NK-92 (cell line): Measurements from ENCODE around the gene TUBA3D.
"Not testable (repeated sequence)": the region's sequence is repeated elsewhere in the genome, so short reads cannot be mapped to it uniquely, and the experiment has no call there.

Source experiments
- DNase-seq: peaks from one replicate; lab custom pipeline; 2025; ENCODE audit not compliant: unreplicated experiment; lab: John Stamatoyannopoulos, UW

The TUBA3D gene

DNA sequence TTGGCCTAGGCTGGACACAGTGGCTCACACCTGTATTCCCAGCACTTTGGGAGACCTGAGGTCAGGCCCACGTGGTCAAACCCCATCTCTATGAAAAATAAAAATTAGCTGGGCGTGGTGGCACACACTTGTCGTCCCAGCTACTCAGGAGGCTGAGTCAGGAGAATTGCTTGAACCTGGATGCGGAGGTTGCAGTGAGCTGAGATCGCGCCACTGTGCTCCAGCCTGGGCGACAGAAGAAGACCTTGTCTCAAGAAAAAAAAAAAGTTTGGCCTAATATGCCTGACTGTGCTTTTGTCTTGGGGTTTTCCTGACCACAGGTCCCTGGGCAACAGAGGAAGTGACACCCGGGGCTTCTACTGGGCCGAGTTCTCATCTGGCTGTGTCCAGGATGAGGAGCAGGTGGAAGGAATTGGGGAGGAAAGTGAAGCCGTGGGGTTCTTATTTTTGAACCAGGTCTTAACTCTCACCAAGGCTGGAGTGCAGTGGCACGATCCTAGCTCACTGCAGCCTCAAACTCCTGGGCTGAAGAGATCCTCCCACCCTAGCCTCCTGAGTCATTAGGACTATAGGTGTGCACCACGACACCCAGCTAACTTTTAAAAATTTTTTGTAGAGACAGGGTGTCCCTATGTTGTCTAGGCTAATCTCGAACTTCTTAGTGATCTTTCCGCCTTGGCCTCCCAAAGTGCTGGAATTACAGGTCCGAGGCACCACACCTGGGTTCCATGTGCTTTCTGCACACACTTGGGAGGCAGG is 38.7 kb downstream of the TUBA3D start:
- DNase-seq, result not testable (repeated sequence)

DNA sequence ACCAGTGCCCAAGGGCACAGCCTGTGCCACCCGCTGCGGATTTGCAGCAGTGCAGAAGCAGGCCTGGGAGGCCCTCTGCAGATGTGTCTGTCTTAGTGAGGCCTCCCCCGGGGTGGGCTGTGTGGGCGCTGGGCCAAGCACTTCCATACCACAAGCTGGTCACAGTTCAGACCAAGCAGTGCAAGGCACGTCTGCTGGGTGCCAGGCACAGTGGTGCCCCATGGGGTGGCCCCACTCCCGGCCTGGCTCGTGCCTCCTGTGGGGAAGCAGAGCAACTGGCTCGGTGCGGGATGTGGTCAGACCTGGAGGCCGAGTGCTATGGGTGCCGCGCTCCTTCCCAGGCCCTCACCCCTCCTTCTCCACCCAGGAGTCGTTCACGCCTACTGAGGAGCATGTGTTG is 39.3 kb downstream of the TUBA3D start:
- not testable (repeated sequence) for DNase-seq

DNA sequence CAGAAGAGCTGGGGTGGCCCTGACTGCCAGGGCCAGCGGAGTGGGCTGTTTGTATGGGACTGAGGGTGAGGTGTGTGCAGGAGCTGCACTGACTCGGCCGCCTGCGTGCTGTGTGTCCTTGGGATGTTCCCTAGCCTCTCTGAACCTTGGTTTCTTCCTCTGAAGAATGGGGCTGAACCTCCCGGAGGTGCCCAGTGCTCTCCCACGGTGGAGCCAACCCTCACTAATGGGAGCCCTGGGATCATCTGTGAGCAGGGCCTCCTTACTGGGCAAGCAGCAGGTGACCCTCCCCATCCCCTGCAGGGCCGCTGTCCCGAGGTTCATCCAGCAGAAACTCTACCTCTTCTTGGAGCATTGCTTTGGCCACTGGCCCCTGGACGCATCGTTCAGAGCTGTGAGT is 40.1 kb downstream of the TUBA3D start:
- DNase-seq, result no peak

DNA sequence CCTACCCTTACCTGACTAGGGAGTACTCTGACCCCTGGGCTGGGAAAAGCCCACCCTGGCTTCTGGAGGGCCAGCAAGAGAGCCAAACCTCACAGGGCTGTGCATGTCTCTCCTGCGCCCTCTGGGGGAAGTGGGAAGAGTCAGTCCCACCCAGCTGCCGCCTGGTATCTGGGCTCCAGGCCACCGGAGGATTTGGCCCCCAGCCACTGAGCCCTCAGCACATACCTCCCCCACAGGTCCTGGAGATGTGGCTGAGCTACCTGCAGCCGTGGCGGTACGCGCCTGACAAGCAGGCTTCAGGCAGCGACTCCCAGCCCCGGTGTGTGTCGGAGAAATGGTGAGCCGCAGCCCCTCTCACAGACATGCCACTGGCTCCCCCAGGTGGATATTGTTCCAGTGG is 40.7 kb downstream of the TUBA3D start:
- not testable (repeated sequence) for DNase-seq

DNA sequence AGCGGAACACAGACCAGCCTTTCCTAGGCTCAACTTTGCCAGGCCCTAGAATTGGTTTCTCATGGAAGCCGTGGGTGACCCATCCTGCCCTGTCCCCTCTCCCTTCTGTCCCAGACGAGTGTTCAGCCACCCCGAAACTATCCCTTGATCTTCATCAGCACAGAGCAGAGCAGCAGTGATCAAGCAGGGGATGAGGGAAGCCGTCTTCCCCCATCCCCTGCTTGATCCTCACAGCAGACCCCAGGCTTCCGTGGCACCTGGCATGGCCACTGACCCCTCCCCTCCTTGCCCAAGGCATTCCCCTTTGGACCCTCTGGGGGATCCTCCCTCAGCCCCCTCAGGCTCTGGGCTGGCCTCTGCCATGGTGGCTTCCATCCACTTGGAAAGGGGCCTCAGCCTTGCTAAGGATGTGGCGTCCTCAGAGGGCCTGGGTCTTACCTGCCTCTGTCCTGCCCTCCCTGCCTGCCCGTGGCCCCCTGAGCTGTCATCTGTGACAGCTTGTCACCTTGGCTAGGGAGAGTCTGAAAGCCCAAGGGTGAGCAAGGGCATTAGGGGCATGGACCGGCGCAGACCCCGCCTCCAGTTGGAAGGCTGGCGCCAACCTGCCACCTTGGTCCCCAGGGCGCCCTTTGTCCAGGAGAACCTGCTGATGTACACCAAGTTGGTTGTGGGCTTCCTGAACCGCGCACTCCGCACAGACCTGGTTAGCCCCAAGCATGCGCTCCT is 41.4 kb downstream of the TUBA3D start:
- no peak for DNase-seq

DNA sequence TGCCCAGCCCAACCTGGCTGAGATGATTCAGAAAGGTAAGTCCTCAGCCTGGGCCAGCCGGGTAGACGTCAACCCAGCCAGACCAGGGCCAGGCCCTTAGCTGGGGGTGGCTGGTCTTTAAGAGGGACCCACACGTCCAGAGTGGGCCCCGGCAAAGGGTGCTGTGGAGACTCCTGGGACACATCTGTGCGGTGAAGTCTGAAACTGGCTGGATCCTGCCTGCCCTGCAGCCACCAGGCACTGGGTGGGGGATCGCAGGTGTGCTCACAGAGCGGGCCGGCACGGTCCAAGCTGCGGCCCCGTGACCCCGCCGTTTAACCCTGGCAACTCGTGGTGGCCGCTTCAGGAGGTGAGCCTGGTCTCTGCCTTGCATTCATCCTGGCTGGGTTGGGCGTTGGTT is 41.9 kb downstream of the TUBA3D start:
- DNase-seq, result not testable (repeated sequence)

DNA sequence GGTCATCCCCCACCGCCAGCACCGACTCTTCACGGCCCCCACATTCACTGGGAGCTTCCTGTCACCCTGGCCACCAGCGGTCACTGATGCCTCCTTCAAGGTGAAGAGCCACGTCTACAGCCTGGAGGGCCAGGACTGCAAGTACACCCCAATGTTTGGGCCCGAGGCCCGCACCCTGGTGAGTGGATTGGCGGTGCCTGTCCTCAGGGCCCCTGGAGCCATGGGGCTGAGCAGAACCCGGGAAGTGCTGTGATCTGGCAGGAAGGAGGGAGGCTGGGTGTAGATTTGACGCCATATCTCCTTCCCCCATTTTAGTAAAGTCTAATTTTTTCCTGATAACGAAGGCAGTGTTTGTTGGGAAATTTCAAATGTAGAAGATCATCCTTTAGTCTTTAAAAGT is 42.6 kb downstream of the TUBA3D start:
- not testable (repeated sequence) for DNase-seq

DNA sequence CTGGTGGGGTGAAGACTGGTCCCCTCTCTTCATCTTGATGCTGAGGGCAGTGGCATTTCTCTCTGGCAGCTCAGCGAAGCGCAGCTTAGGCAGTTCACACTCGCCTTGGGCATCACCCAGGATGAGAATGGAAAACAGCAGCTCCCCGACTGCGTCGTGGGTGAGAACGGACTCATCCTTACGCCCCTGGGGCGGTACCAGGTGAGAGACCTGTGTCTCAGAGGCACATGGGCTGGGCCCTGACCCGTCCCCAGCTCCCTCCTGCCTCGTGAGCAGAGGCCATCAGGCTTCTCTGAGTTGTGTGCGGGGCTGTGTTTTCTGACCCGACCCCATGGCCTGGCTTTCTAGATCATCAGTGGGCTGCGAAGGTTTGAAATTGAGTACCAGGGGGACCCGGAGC is 43.5 kb downstream of the TUBA3D start:
- no peak for DNase-seq

DNA sequence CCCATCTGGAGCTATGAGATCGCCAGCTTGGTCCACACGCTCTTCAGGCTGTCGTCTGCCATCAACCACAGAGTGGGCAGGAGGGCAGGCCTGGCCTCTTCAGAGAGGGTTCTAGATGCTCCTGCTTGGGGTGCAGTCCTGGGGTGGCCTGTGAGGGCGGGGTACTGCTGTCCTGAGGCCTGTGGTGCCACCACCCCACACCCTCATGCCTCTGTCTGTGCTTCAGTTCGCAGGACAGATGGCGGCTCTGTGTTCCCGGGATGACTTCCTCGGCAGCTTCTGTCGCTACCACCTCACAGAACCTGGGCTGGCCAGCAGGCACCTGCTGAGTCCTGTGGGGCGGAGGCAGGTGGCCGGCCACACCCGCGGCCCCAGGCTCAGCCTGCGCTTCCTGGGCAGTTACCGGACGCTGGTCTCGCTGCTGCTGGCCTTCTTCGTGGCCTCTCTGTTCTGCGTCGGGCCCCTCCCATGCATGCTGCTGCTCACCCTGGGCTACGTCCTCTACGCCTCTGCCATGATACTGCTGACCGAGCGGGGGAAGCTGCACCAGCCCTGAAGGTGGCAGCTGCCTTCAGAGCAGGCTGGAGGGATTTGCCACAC is 44.1 kb downstream of the TUBA3D start:
- not testable (repeated sequence) for DNase-seq

DNA sequence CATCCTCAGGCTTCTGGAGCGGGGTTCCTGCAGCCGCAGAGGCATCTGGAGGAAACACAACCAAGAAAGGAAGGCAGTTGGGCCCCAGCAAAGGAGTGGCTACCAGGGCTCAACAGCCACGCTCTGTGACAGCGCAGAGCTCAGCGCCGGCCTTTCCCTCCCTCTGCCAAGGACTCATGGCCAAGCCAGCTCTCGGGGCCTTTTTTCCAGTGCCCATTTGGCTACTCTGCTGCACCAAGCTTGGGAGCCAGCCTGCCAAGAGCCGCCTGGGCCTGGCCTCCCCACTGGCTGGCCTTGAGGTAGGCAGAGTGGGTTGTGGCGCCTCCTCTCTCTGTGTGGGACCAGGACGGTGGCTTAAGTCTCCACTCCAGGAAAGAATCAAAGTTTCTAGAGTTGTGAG is 44.6 kb downstream of the TUBA3D start:
- DNase-seq, result no peak

DNA sequence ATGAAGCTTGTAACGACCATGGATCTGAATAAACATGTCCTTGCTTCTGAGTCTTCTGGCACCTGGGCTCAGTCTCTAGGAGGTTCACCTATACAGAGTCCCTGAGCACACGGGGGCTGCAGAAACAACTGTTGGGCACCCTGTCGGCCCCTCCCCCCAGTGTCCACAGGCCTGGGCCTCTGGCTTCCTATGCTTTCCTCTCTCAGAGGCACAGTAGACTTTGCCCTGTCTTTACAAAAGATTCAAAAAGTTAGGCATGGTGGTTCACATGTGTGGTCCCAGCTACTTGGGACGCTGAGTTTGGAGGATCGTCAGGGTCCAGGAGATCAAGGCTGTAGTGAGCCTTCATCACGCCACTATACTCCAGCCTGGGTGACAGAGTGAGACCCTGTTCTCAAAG is 45.6 kb downstream of the TUBA3D start:
- not testable (repeated sequence) for DNase-seq

DNA sequence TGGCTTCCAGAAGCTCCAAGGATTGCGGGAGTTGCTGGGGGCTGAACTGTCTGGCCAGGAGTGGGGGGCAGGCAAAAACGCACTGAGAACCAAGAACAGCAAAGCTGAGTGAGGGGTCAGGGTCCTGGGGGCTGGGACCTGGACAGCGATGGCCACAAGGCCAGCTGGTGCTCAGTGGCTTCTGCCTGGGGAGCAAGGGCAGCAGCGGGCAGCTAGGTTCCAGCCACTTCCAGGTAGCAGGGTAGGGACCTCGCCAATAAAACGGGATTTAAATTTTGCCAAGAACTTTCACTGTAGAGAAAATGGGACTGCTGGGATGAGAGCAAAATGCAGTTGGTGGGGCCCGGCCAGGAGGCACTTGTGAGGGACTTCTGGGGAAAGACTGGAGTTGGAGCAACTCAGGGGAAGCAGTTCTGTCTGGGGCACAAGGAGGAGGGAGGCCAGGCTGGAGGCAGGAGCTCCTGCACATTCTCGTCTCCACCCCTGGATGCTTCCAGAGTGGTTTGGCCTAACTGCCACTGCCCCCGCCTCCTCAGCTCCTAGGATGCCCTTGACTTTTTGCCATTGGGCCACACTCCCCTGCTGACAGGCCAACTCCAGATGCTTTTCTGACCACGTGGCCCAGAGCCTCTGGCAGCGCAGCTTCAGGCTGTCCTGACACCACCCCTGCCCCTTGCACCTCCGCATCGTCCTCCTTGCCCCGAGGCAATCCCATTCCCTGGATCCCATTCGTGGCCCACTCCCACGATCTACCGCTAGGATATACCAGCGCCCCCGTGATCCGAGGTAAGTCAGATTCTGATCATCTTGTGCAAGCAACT is 46.3 kb downstream of the TUBA3D start:
- no peak for DNase-seq

DNA sequence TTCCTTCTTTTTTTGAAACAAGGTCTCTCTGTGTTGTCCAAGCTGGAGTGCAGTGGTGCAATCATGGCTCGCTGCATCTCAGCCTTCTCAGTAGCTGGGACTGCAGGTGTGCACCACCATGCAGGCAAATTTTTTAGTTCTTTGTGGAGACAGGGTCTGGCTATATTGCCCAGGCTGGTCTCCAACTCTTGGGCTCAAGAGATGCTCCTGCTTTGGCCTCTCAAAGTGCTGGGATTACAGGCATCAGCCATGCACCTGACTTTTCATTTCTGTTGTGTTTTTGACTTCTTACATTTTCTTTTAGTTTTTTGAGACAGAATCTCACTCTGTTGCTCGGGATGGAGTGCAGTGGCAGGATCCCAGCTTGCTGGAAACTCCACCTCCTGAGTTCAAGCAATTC is 49.3 kb downstream of the TUBA3D start:
- not testable (repeated sequence) for DNase-seq

DNA sequence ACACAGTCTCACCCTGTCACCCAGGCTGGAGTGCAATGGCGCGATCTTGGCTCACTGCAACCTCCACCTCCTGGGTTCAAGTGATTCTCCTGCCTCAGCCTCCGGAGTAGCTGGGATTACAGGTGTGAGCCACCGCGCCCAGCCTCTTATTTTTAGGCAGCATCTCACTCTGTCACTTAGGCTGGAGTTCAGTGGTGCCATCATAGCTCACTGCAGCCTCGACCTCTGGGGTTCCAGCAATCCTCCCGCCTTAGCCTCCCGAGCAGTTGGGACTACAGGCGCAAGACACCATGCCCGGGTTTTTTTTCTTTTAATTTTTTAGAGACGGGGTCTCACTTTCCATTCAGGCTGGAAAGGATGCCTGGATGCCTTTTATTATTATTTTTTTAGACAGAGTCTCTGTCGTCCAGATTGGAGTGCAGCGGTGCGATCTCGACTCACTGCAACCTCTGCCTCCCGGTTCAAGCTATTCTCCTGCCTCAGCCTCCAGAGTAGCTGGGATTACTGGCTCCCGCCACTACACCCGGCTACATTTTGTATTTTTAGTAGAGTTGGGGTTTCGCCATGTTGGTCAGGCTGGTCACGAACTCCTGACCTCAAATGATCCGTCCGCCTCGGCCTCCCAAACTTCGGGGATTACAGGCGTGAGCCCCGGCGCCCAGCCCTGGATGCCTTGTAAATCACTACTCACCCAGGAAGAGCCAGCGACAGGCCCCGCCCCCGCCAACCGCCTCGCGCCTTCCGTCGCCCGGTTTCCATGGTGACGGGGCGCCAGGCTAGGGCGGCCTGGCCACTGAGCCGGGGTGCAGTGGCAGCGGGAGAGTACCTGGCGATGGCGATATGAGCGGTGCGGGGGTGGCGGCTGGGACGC is 51.4 kb downstream of the TUBA3D start, which contains the start of gene CCDC74A:
Gene CCDC74A (plus strand): TSS at position 758 of the 871 bp plus-strand sequence. CDS start 83 bp downstream, at position 841.
- not testable (repeated sequence) for DNase-seq

DNA sequence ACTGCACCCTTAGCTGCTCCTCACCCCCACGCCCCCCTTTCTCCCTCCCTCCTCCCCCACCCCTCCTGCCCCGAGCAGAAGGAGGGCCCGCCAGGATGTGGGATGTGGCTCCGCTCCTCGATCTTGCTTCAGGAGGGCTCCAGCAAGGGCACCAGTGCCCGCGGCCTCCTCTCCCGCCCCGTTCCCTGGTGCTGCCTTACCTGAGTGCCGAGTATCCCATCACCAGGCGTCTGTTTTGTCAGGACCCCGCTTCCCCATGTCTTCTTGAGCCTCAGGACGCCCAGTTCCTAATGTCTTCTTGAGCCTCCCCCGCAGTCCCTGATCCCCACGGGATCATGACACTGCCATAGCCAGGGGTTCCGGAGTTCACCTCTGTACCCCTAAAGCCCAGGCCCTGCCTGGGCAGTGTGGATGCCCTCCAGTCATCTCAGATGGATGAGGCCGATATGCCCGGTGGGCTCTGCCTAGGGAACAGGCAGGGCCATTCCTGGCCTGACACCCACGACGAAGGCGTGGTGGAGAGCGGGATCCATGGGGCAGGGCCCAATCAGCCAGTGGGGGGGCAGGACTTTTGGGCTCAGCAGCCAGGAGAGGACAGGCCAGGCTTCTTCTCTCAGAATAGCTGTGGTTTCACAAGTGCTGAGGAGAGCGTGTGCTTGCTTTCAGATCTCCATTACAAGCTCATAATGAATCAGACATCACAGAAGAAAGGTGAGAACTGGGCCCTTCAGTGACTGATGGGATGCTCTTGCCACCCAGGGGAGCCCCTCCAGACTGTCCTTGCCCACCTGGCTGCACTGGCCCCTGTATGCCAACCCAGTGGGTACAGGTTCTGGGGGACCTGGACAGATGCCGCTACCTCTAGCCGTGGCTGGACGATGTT is 53.3 kb downstream of the TUBA3D start:
- DNase-seq, result not testable (repeated sequence)

DNA sequence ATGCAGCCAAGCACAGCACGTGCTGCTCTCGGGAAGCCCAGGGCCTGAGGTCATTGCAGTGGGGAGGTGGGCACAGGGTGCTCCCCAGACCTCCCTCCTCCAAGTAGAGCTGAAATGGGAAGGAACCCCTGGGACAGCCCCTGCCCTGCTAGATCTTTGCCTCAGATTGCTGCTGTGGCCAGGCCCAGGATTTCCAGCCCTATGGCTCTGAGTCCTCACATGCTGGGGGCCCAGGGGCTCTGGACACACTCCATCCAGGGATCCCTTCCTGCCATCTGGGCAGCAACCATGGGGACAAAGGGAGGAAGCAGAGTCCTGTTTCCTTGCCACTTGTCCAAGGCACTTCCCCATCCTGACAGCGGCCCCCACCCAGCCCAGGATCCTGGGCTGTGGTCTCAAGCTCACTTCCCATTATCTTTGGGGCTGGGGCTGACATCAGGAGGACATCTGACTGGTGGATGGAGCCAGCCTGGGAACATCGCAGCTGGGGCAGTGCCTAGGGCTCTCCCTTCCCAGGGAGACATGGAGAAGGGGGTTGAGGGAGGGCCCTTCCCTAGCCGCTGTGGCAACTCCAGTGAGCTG is 54.0 kb downstream of the TUBA3D start:
- not testable (repeated sequence) for DNase-seq

DNA sequence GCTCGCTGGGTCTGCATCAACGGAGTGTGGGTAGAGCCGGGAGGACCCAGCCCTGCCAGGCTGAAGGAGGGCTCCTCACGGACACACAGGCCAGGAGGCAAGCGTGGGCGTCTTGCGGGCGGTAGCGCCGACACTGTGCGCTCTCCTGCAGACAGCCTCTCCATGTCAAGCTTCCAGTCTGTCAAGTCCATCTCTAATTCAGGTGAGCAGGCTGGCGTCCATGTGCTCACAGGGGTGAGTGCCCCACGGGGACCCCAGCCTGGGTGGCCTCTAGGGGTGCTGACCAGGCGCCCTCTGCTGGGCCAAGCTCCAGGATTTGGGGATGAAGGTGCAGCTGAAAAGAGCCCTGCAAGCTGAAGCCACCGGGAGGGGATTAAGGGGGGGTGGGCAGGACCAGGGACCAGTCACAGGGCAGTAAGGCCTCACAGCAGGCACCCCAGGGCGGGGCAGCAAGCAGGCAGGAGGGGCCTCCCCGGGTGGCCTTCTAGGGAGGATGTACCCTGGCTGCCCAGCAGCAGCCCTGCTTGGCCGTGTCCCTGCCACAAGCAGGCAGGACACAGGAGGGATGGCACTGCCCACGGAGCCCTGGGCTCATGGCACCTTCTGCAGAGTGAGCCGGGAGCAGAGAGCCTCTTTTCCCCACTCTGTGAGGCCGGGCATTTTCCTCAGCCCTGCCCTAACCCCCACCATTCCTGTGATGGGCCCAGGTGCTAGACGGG is 54.9 kb downstream of the TUBA3D start:
- not testable (repeated sequence) for DNase-seq

DNA sequence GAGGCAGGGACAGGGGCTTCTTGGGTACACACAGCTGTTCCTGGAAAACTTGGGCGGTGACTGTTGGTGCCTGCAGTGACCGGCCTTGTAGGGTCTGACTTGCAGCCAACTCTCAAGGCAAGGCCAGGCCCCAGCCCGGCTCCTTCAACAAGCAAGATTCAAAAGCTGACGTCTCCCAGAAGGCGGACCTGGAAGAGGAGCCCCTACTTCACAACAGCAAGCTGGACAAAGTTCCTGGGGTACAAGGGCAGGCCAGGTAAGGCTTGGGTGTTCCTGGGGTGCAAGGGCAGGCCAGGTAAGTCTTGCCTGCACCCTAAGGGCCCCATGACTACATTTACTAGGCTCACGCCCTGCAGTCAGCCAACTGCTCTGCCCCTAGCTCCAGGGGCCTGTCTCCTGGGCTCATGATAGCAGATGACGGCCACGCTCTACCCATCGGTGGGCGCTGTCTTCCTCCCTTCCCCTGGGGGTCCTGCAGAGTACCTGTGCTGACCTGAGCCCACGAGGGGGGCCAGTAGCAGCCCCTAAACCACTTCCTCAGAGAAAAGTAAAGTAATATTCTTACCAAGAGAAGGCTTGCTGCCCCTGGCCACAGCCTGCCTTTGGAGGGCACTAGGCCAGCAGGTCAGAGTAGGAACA is 55.7 kb downstream of the TUBA3D start:
- not testable (repeated sequence) for DNase-seq
